ENCODE results near the gene SLCO1B1.
"Not testable (repeated sequence)": the region's sequence is repeated elsewhere in the genome, so short reads cannot be mapped to it uniquely, and the experiment has no call there.

Gene SLCO1B1

GRCh38 chr12:21130998-21131397 is at the start of gene SLCO1B1:
Gene SLCO1B1 (plus strand): TSS chr12:21131194. CDS start chr12:21141575, 10,381 bp downstream.
- DNase-seq: no peak

DNA sequence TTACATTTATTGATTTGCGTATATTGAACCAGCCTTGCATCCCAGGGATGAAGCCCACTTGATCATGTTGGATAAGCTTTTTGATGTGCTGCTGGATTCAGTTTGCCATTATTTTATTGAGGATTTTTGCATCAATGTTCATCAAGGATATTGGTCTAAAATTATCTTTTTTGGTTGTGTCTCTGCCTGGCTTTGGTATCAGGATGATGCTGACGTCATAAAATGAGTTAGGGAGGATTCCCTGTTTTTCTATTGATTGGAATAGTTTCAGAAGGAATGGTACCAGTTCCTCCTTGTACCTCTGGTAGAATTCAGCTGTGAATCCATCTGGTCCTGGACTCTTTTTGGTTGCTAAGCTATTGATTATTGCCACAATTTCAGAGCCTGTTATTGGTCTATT is 46.2 kb upstream of the SLCO1B1 start:
- not testable (repeated sequence) for DNase-seq

GRCh38 chr12:21111732-21112131 is 19.3 kb upstream of the SLCO1B1 start:
- no peak for DNase-seq

GRCh38 chr12:21113266-21113665 is 17.7 kb upstream of the SLCO1B1 start:
- DNase-seq: no peak

DNA sequence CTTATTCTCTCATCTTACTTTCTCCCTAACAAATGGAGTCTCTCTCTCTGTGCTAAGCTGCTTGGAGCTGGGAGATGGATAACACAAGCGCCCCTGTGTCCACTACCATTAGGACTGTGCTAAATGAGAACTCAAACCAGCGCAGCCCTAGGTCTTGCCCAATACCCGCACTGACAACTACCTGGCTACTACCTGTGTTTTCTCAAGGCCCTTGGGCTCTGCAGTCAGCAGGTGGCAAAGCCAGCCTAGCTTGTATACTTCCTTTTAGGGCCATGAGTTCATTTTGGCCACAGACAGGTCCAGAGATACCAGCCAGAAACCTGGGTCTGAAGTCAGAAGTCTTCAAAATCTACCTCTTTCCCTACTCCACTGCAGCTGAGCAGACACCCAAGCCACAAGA is 13.0 kb upstream of the SLCO1B1 start:
- DNase-seq: no peak

GRCh38 chr12:21118760-21119159 is 12.2 kb upstream of the SLCO1B1 start:
- no peak for DNase-seq

DNA sequence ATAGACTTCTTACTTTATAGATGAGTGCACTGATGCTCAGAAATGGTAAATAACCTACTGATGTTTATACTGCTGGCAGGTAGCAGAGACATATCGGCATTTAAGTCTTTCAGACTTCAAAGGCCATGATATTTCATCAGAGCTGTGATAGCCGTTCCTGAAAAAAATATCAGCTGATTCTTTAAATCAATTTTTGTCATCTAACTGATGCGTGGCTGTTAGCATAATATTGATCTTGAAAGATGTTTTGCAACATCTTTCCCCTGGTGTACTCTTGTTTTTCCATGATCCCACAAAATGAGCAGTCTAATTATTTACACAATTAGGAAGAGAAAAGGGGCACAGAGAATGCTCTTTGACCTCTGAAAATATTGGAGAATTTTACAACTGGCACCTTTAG is 1.6 kb upstream of the SLCO1B1 start:
- DNase-seq: no peak

DNA sequence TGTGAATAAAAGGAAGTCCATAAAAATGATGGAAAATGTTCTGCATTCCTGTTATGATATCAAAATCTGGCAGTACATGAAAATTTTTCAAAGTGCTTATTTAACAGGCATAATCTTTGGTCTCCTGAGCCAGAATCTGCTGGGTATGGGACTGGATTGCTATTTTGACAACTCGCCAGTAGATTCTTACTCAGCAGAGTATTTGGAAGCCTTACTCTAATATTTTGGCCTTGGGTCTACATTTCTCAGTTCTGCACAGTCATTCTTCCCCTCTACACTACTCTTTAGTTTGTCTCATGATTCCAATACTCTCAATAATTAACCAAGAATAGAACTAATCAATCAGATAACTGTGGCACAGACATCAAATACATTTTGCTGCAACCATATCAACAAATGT is 1.1 kb upstream of the SLCO1B1 start:
- no peak for DNase-seq

DNA sequence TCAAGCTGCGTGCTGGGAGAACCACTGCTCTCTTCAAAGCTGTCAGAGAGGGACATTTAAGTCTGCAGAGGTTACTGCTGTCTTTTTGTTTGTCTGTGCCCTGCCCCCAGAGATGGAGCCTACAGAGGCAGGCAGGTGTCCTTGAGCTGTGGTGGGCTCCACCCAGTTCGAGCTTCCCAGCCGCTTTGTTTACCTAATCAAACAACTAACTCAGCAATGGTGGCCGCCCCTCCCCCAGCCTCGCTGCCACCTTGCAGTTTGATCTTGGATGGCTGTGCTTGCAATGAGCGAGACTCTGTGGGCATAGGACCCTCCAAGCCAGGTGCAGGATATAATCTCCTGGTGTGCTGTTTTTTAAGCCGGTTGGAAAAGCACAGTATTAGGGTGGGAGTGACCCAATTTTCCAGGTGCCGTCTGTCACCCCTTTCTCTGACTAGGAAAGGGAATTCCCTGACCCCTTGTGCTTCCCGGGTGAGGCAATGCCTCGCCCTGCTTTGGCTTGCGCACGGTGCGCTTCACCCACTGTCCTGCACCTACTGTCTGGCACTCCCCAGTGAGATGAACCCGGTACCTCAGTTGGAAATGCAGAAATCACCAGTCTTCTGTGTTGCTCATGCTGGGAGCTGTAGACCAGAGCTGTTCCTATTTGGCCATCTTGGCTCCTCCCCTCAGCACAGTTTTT is 6.5 kb downstream of the SLCO1B1 start:
- DNase-seq: not testable (repeated sequence)

DNA sequence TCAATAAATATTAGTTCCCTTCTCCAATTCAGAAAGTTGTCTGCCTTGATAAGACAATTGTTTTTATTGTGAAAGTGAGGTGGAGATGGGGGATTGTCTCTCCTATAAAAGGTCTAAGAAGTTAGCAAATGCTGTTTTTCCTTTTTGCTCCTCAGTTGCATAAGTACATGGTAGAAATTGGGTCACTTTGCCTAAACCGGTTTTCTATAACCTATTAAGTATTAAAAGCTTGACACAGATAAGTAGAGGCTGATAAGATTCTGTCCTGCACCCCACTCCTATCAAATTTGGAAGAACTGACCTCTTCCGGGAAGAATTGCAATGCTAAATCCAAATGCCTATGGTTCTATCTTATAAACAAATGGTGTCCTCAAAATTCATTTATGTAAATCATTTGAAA is 7.0 kb downstream of the SLCO1B1 start:
- DNase-seq: no peak

- DNase-seq: no peak
Measured at GRCh38 chr12:21144309-21144708, 13.3 kb downstream of the SLCO1B1 start.

DNA sequence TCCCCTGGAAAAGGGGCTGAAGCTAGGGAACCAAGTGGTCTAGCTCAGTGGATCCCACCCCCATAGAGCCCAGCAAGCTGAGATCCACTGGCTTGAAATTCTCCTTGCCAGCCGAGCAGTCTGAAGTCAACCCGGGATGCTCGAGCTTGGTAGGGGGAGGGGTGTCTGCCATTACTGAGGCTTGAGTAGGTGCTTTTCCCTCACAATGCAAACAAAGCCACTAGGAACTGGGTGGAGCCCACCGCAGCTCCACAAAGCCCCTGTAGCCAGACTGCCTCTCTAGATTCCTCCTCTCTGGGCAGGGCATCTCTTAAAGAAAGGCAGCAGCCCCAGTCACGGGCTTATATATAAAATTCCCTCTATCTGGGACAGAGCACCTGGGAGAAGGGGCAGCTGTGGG is 18.9 kb downstream of the SLCO1B1 start:
- DNase-seq: not testable (repeated sequence)

DNA sequence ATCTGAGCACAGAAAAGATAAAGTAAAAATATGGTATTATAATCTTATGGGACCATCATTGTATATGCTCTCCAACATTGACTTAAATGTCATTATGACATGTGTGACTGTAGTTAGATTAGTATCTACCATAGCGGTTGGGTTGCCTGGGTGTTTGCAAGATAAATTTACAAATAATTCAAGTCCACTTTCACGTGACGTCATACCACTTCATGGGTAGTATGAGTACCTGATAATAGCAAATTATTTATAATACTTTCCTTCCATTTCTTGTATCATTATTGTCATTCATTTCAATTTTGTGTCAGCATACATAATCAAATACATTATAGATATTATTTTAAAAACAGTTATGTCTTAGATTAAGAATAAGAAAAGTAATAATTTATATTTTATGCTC is 20.2 kb downstream of the SLCO1B1 start:
- no peak for DNase-seq

GRCh38 chr12:21155522-21156351 is 24.7 kb downstream of the SLCO1B1 start:
- no peak for DNase-seq

DNA sequence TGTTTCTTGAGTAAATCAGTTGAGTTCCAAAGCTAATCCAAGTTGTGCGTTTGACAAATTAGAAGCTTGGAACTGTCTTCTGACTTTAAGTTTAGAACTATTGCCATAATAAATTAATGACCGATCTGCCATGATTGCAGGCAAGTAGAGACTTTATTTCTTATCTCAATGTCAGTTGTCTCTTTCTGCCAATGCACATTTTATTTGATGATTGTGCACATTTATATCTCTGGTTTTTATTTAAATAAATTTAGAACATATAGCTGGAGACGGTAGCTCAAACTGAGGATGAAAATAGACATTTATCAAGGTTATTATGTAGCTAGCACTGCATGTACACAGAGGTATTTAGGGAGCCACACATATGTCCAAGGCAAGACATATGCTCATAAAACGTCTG is 34.1 kb downstream of the SLCO1B1 start:
- DNase-seq: no peak

GRCh38 chr12:21169878-21170472 is 39.0 kb downstream of the SLCO1B1 start:
- DNase-seq: no peak

DNA sequence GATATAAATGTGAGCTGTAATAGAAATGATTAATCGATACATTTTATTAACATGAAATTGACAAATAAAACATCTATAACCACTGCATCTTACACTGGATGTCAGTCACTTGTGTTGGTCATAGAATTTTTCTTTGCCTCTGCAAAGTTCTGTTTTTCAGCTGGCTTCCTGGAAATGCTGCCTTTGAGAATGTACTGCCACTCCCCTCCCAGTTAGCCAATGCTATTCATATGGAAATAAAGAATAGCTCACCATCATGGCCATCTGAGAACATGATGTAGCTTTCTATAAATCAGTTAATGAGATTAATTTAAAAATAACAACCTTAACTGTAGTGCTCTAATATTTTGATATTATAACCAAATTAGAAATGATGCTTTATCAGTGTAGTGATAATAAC is 41.1 kb downstream of the SLCO1B1 start:
- no peak for DNase-seq

DNA sequence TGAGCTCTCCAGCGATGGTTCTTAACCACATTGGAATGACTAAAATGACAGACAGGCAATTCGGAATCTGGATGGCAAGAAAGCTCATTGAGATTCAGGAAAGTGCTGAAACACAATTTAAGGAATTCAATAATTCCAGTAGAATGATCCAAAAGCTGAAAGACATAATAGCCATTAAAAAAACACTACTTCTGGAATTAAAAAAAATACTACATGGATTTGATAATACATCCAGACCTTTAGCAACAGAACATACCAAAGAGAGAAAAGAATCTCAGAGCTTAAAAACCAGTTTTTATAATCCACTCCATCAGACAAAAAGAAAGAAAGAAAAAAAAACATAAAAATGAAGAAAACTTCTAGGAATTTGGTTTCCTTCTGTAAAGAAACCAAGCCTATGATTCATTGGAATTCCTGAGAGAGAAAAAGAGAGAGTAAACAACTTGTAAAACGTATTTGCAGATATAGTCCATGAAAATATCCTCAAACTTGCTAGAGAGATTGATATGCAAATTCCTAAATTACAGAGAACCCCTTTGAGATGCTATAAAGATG is 52.8 kb downstream of the SLCO1B1 start:
- DNase-seq: no peak

DNA sequence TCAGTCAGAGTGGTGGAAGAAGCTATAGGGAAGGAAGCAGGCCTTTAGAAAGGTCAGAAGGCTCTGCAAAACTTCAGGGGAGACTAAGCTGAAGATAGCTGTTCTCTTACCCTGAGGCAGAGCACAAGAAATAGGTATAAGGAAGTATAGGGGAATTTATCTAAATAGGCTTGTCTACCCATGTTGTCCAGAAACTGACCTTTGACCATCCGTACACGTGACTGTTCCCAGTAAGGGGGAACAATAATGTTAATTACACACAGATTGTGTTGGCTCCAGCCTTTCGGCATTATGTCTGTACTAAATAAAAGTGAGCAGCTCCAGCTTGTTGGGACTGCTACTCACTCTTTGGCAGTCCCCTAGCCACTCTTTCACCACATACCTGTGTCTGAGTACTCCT is 59.0 kb downstream of the SLCO1B1 start:
- no peak for DNase-seq

- not testable (repeated sequence) for DNase-seq
Measured at GRCh38 chr12:21214433-21214832, 83.4 kb downstream of the SLCO1B1 start.

- no peak for DNase-seq
Measured at GRCh38 chr12:21219206-21219605, 88.2 kb downstream of the SLCO1B1 start.

- DNase-seq: no peak
Measured at GRCh38 chr12:21220266-21220665, 89.3 kb downstream of the SLCO1B1 start.

GRCh38 chr12:21221072-21221471 is 90.1 kb downstream of the SLCO1B1 start:
- DNase-seq: no peak

DNA sequence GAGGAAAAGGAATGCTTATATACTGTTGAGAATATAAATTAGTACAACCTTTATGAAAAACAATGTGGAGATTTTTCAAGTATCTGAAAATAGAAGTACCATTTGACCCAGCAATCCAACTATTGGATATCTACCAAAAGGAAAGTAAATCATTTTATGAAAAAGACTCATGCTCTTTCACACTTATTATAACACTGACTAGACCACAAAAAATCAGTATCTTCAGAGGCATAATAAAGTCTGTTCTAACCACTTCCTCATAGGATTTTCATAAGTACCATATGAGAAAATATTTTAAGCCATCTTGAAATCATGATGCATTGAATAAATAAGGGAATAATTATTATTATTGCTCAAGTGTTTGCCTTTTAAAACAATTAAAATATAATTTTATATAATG is 90.8 kb downstream of the SLCO1B1 start:
- no peak for DNase-seq
